ENCODE results near the gene ZSCAN30.

- TF ChIP-seq YY1 (IDR thresholded peaks at IDR 0.05; ENCODE audit: insufficient read depth, insufficient read length) (no peak), ZNF274 (IDR thresholded peaks at IDR 0.05; ENCODE audit: low read depth, low read length) (no peak)
These were observed 69.6 kb downstream of the ZSCAN30 start for GRCh38 chr18:35220424-35220823.

Measured in NT2/D1 (cell line).